GM12865 (cell line): ENCODE data around the gene STK32B.

Source experiments
- DNase-seq: peaks from one replicate; pipeline ENCODE4 v3.0.0; 2010; ENCODE audit warnings: low read depth
- H3K4me3 ChIP-seq: 2 replicates; pipeline ENCODE4 v1.5.1; 2011; ENCODE audit warnings: mild to moderate bottlenecking, low read depth, low read length, control low read depth
- TF ChIP-seq, protein P1 (sequence below): IDR thresholded peaks from 2 replicates; pipeline ENCODE4 v1.5.1; 2011; ENCODE audit warnings: low read length, control low read depth, low read depth, inconsistent platforms; ENCODE audit not compliant: insufficient read depth; ENCODE audit errors: missing control alignments

Gene STK32B

DNA sequence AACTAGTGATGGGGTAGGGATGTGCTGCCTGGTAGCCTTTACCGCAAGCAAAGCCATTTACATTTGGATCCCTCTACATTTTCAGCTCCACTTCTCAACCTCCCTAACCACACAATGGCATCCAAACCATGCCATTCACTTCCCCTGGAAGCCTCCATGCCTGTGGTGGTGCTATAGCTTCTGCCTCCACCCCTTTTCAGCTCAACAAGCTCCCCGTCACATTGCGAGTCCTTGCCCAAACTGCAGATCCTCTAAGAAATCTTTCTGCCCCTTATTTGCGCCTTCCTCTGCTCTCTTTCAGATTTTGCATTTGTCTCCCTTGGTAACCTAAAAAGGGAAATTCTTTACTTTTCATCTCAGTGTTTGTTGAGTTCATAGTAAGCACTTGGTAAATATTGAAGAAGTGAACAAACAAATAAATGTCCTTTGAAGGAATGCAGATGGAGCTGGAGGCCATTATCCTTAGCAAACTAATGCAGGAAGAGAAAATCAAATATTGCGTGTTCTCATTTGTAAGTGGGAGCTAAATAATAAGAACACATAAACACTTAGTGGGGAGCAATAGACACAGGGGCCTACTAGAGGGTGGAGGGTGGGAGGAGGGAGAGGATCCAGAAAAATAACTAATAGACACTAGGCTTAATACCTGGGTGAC is 38.9 kb upstream of the STK32B start:
- H3K4me3 ChIP-seq = no peak overlapping the region
- TF ChIP-seq, protein P1, sequence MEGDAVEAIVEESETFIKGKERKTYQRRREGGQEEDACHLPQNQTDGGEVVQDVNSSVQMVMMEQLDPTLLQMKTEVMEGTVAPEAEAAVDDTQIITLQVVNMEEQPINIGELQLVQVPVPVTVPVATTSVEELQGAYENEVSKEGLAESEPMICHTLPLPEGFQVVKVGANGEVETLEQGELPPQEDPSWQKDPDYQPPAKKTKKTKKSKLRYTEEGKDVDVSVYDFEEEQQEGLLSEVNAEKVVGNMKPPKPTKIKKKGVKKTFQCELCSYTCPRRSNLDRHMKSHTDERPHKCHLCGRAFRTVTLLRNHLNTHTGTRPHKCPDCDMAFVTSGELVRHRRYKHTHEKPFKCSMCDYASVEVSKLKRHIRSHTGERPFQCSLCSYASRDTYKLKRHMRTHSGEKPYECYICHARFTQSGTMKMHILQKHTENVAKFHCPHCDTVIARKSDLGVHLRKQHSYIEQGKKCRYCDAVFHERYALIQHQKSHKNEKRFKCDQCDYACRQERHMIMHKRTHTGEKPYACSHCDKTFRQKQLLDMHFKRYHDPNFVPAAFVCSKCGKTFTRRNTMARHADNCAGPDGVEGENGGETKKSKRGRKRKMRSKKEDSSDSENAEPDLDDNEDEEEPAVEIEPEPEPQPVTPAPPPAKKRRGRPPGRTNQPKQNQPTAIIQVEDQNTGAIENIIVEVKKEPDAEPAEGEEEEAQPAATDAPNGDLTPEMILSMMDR = no peak
- DNase-seq = no peak

DNA sequence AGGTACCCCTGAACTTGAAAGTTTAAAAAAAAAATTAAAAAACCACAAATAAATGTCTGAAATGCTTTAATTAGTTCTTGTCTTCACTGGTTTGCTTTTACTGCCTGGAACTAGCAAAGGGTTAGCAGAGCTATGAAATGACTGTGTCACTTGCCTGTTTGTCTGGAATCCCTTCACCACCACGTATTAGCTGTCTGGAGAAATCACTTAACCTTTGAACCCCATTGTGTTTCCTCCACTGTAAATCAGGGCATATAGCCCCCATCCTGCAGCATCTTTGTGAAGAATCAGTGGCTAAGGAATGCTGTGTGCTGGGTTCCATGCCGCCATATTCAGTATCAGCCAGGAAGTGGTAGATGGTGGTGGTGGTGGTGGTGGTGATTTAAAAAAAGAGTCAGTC is 38.3 kb upstream of the STK32B start:
- H3K4me3 ChIP-seq = no peak overlapping the region
- no peak for DNase-seq
- TF ChIP-seq, protein P1 = no peak

DNA sequence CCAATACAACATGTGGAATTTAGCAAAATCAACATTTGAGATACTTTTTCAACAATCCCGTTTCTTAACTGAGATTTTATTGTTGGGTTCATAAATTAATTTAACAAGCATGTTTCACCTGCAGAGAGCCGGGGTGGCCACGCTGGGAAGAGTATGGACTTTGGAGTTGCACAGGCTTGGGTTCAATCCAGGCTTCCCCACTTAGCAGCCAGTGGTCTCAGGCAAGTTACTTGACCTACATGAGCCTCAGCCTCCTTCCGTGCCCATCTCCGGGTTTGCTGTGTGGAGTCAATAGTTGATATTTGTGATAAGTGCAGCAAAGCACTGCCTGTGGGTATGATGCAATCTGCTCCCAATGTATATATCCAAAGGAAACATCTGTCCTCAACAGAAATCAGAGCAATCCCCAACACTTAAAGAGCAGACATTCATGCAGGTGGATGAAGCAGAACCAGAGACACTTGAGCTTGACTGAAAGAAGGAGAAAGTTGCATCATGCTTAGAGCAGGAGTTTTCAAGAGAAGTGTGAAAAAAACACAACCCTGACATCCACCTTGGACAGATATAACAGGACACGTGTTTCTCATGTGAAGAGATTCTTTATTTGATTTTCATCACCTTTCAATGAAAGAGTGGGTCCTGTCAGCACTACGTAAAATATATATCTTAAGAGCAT is 37.1 kb upstream of the STK32B start:
- TF ChIP-seq, protein P1 = no peak
- no peak overlapping the region for H3K4me3 ChIP-seq
- DNase-seq = no peak

DNA sequence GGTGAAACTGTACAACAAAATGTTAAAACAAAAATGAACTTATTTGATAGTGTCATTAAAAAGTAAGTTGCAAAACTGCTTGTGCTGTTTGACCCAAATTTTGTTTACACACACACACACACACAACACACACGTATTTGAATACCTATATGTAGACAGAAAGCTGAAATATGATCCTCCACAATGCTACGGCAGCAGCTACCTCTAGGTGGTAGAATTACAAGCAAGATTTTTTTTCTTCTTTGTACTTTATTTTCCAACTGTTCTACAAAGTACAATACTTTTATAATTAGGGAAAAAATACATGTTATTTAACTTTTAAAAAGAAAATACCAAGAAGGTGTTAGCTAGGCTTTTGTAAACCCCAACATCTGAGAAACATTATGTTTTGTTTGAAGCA is 33.2 kb upstream of the STK32B start:
- TF ChIP-seq, protein P1 = no peak
- DNase-seq = no peak
- no peak overlapping the region for H3K4me3 ChIP-seq

DNA sequence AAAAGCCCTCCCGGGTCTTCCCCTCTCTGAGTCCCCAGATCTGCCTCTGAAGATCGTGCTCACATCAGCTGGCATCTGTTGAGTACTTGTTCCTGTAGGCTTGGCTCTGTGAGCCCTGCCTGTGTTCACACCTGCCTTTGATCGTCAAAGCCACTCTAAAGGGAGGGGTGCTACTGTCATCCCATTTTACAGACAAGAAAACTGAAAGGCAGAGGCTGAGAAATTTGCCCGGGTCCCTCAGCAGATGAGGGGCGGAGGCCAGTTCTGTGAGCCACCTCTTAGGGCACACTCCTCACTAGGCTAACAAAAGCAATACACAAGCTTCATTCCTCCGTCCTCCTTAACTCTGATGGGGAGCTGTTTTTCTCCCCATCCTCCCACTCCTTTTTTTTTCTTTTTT is 32.7 kb upstream of the STK32B start:
- DNase-seq = no peak
- TF ChIP-seq, protein P1 = no peak
- H3K4me3 ChIP-seq = no peak overlapping the region

DNA sequence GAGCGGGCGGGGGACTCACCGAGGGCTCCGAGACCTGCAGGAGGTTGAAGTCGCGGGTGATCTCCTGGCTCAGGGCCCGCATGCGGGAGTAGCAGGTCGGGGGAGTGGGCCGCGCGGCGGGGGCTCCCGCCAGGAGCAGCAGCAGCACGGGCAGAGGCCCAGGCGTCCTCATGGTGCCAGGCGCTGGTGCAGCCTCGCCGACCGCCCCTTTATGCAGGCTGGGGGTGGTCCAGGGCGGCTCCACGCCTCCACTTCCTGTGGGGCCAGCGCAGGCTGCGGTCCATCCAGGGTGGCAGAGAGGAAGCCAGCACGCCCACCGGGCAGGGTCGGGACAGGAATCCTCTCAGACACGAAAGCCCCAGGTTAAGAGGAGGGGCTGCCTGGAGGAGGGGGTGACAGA is 32.0 kb upstream of the STK32B start, which contains the start of gene CYTL1:
Gene CYTL1 (minus strand): TSS at position 185 of the 400 bp plus-strand sequence. CDS start 13 bp downstream, at position 172.
- TF ChIP-seq, protein P1 = no peak
- H3K4me3 ChIP-seq = no peak within 1 kb of the TSS
- DNase-seq = no peak

DNA sequence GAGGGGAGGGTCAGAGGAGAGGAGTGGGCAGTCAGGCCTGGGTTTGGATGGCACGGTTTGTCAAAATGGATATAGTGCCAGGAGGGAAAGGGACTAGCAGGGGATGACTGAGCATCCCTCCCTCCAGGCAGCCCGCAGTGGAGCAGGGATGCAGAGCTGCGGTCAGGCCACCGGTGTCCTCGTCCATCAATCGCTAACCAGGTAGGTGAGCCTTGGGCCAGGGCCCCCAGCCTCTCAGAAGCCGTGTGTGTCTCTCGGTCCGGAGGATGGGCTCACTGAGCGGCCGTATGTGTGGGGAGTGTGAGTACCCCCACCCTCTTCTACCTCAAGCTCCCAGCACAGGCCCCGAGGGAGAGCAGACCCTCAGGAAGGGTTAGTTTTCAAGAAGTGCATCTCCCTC is 31.5 kb upstream of the STK32B start:
- DNase-seq = no peak
- no peak overlapping the region for H3K4me3 ChIP-seq
- TF ChIP-seq, protein P1 = no peak
